Chondrocyte (in vitro differentiated cells): ENCODE results near the gene TBX1. TPM values are rescaled to one million over a fixed set of nuclear protein-coding genes. Genes with fewer than 3 reads are reported as not detected.

ENCODE experiments used
- DNase-seq: peaks from one replicate; pipeline ENCODE4 v3.0.0; 2021; ENCODE audit warnings: mixed read lengths, low spot score
- H3K27ac Mint-ChIP-seq: one replicate; pipeline ENCODE4 v1.8.0; 2021; ENCODE audit warnings: mild to moderate bottlenecking, moderate library complexity, mixed read lengths; ENCODE audit not compliant: unreplicated experiment
- H3K27me3 Mint-ChIP-seq: 2 replicates; pipeline ENCODE4 v1.8.0; 2021; ENCODE audit warnings: low read depth, mixed read lengths
- H3K36me3 Mint-ChIP-seq: 2 replicates; pipeline ENCODE4 v1.8.0; 2021; ENCODE audit warnings: low read depth, mixed read lengths
- H3K4me1 Mint-ChIP-seq: 2 replicates; pipeline ENCODE4 v1.8.0; 2021; ENCODE audit warnings: low read depth, mild to moderate bottlenecking, mixed read lengths
- H3K4me3 Mint-ChIP-seq: one replicate; pipeline ENCODE4 v1.8.0; 2021; ENCODE audit warnings: mild to moderate bottlenecking, moderate library complexity, mixed read lengths; ENCODE audit not compliant: unreplicated experiment
- H3K9me3 Mint-ChIP-seq: 2 replicates; pipeline ENCODE4 v1.8.0; 2021; ENCODE audit warnings: low read depth, mixed read lengths
- CTCF ChIP-seq: fragments of 200-600 bp; sonication (generic); IDR thresholded peaks from 2 replicates; pipeline ENCODE4 v1.5.0; 2021; ENCODE audit warnings: antibody characterized with exemption, mild to moderate bottlenecking, moderate library complexity
- long read RNA-seq: library from polyadenylated mRNA; stranded (forward); transcript quantifications from one replicate; pipeline ENCODE4 v2.0.0, GENCODE V29; 2021
- total RNA-seq: library from RNA; stranded (reverse); gene quantifications from 3 replicates; pipeline ENCODE4 v1.2.1, GENCODE V29; 2021

Gene TBX1
- 0.28 to 20.8 TPM in 2 of 3 replicates, not detected in the other for total RNA-seq
- long read RNA-seq = 0 reads

GRCh38 chr22:19760058-19760950, at the start of gene TBX1:
Gene TBX1 (plus strand): TSS chr22:19760778. CDS start chr22:19760844, 66 bp downstream.
- Mint-ChIP-seq H3K9me3 (no peaks in the 10 kb centered on the region), H3K27ac (no peak within 1 kb of the TSS), H3K36me3 (no peaks in the 10 kb centered on the region), H3K4me1 (peaks cover 24% of the 10 kb centered on the region), H3K4me3 (peak within 1 kb of the TSS; percentile 57), H3K27me3 (peaks cover 32% of the 10 kb centered on the region)
- DNase-seq = no peak
- TF ChIP-seq CTCF = no peak

GRCh38 chr22:19713245-19713644, 47.3 kb upstream of the TBX1 start:
- TF ChIP-seq CTCF = no peak
- Mint-ChIP-seq H3K4me1 (peaks cover 32% of the 10 kb centered on the region), H3K36me3 (no peaks in the 10 kb centered on the region), H3K9me3 (no peaks in the 10 kb centered on the region), H3K27me3 (no peaks in the 10 kb centered on the region), H3K27ac (no peak overlapping the region), H3K4me3 (peak overlapping the region; percentile 70)
- no peak for DNase-seq

- no peak for DNase-seq
- Mint-ChIP-seq H3K9me3 (no peaks in the 10 kb centered on the region), H3K27ac (no peak overlapping the region), H3K36me3 (no peaks in the 10 kb centered on the region), H3K4me3 (peak overlapping the region; percentile 70), H3K27me3 (no peaks in the 10 kb centered on the region), H3K4me1 (peaks cover 32% of the 10 kb centered on the region)
- TF ChIP-seq CTCF = no peak
These were observed 46.8 kb upstream of the TBX1 start for GRCh38 chr22:19713650-19714311.

- no peak for DNase-seq
- Mint-ChIP-seq H3K27me3 (no peaks in the 10 kb centered on the region), H3K4me3 (peak within 1 kb of the TSS; percentile 77), H3K4me1 (peaks cover 36% of the 10 kb centered on the region), H3K9me3 (no peaks in the 10 kb centered on the region), H3K36me3 (no peaks in the 10 kb centered on the region), H3K27ac (no peak within 1 kb of the TSS)
- TF ChIP-seq CTCF = no peak
These were observed 46.0 kb upstream of the TBX1 start, which contains the start of gene SEPTIN5 for GRCh38 chr22:19714312-19715187. Gene SEPTIN5 (plus strand): TSS chr22:19714503. CDS start chr22:19714589, 86 bp downstream.
